ENCODE results near the gene WWOX.
A peak's percentile ranks its signal among the peaks of the same experiment; 100 is the strongest.

Gene WWOX

GRCh38 chr16:78740269-78740668, 640.8 kb downstream of the WWOX start:
- no peaks in the 10 kb centered on the region for H3K27me3 ChIP-seq (ENCODE audit: control insufficient read depth, insufficient read depth, low read length)
- H3K4me1 ChIP-seq (ENCODE audit: control insufficient read depth, insufficient read depth, low read length) = no peaks in the 10 kb centered on the region
- no peaks in the 10 kb centered on the region for H3K9me3 ChIP-seq (ENCODE audit: control insufficient read depth, low read length)
- H3K36me3 ChIP-seq (ENCODE audit: control insufficient read depth, insufficient read depth, low read length) = no peaks in the 10 kb centered on the region
- no peak overlapping the region for H3K9ac ChIP-seq (ENCODE audit: low read length)
- no peak overlapping the region for H3K4me3 ChIP-seq (ENCODE audit: low read length)

- peak overlapping the region; percentile 19 for H3K4me3 ChIP-seq (ENCODE audit: low read length)
- no peaks in the 10 kb centered on the region for H3K9me3 ChIP-seq (ENCODE audit: control insufficient read depth, low read length)
- no peak overlapping the region for H3K9ac ChIP-seq (ENCODE audit: low read length)
- no peaks in the 10 kb centered on the region for H3K36me3 ChIP-seq (ENCODE audit: control insufficient read depth, insufficient read depth, low read length)
- H3K27me3 ChIP-seq (ENCODE audit: control insufficient read depth, insufficient read depth, low read length) = no peaks in the 10 kb centered on the region
- no peaks in the 10 kb centered on the region for H3K4me1 ChIP-seq (ENCODE audit: control insufficient read depth, insufficient read depth, low read length)
Measured at GRCh38 chr16:78742501-78743283, 643.2 kb downstream of the WWOX start.

DNA sequence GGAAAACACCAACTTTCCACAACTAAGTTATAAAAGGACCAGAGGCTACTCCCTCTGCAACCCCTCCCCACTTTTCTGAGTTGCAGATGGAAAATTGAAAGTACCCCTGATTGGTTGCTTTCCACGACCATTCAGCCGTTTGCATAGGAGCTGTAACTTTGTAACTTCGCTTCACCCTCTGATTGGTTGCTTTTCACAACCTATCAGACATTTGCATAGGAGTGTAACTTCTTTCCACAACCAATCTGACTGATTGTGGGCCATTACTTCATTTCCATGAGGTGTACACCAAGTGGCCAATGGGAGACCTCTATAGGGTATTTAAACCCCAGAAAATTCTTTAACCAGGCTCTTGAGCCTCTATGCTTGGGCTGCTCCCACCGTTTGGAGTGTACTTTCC, 644.1 kb downstream of the WWOX start:
- Histone ChIP-seq H3K4me1 (ENCODE audit: control insufficient read depth, insufficient read depth, low read length) (no peaks in the 10 kb centered on the region), H3K4me3 (ENCODE audit: low read length) (no peak overlapping the region), H3K9me3 (ENCODE audit: control insufficient read depth, low read length) (no peaks in the 10 kb centered on the region), H3K36me3 (ENCODE audit: control insufficient read depth, insufficient read depth, low read length) (no peaks in the 10 kb centered on the region), H3K27me3 (ENCODE audit: control insufficient read depth, insufficient read depth, low read length) (no peaks in the 10 kb centered on the region), H3K9ac (ENCODE audit: low read length) (no peak overlapping the region)

DNA sequence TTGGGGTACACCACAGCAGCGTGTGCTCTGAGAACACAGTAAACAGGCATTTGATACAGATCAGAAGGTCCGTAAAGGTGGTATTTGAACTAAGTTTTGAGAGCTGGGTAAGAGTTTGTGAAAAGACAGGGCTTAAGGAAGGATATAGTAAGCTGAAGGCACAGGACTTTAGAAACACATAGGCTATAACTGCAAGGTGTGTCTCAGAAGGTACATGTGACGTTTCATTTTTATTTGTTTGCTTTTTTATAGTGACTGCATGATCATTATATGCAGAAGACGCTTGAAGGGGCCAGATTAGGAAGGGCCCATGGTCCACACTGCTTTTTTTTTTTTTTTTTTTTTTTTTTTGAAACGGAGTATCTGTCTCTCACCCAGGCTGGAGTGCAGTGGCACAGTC, 644.6 kb downstream of the WWOX start:
- no peak overlapping the region for H3K4me3 ChIP-seq (ENCODE audit: low read length)
- no peak overlapping the region for H3K9ac ChIP-seq (ENCODE audit: low read length)
- H3K36me3 ChIP-seq (ENCODE audit: control insufficient read depth, insufficient read depth, low read length) = no peaks in the 10 kb centered on the region
- H3K4me1 ChIP-seq (ENCODE audit: control insufficient read depth, insufficient read depth, low read length) = no peaks in the 10 kb centered on the region
- H3K27me3 ChIP-seq (ENCODE audit: control insufficient read depth, insufficient read depth, low read length) = no peaks in the 10 kb centered on the region
- H3K9me3 ChIP-seq (ENCODE audit: control insufficient read depth, low read length) = no peaks in the 10 kb centered on the region

- Histone ChIP-seq H3K27me3 (ENCODE audit: control insufficient read depth, insufficient read depth, low read length) (no peaks in the 10 kb centered on the region), H3K9me3 (ENCODE audit: control insufficient read depth, low read length) (no peaks in the 10 kb centered on the region), H3K4me3 (ENCODE audit: low read length) (no peak overlapping the region), H3K4me1 (ENCODE audit: control insufficient read depth, insufficient read depth, low read length) (no peaks in the 10 kb centered on the region), H3K36me3 (ENCODE audit: control insufficient read depth, insufficient read depth, low read length) (no peaks in the 10 kb centered on the region), H3K9ac (ENCODE audit: low read length) (no peak overlapping the region)
Measured at GRCh38 chr16:78744796-78745107, 645.3 kb downstream of the WWOX start.

GRCh38 chr16:78745108-78746019, 645.9 kb downstream of the WWOX start:
- Histone ChIP-seq H3K9ac (ENCODE audit: low read length) (no peak overlapping the region), H3K4me3 (ENCODE audit: low read length) (no peak overlapping the region), H3K4me1 (ENCODE audit: control insufficient read depth, insufficient read depth, low read length) (no peaks in the 10 kb centered on the region), H3K36me3 (ENCODE audit: control insufficient read depth, insufficient read depth, low read length) (no peaks in the 10 kb centered on the region), H3K27me3 (ENCODE audit: control insufficient read depth, insufficient read depth, low read length) (no peaks in the 10 kb centered on the region), H3K9me3 (ENCODE audit: control insufficient read depth, low read length) (no peaks in the 10 kb centered on the region)

DNA sequence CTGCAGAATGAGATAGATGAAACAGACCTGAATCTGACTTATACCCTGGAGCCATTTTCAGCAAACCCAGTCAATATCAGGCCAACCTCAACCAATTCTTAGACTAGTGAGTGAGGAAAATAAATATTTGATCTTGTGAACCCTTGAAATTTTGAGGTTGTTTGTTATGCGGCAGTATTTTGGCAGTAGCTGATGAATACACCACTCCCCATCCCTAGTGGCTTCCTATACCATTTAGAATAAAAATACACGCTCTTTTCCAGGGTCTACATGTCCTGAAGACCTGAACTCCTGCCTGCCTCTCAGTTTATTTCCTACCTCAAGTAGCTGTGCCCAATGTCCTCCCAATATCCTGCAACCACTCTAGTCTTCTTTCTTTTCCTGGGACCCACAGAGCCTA, 647.3 kb downstream of the WWOX start:
- H3K36me3 ChIP-seq (ENCODE audit: control insufficient read depth, insufficient read depth, low read length) = no peaks in the 10 kb centered on the region
- H3K4me1 ChIP-seq (ENCODE audit: control insufficient read depth, insufficient read depth, low read length) = no peaks in the 10 kb centered on the region
- no peak overlapping the region for H3K9ac ChIP-seq (ENCODE audit: low read length)
- H3K4me3 ChIP-seq (ENCODE audit: low read length) = no peak overlapping the region
- no peaks in the 10 kb centered on the region for H3K9me3 ChIP-seq (ENCODE audit: control insufficient read depth, low read length)
- H3K27me3 ChIP-seq (ENCODE audit: control insufficient read depth, insufficient read depth, low read length) = no peaks in the 10 kb centered on the region

DNA sequence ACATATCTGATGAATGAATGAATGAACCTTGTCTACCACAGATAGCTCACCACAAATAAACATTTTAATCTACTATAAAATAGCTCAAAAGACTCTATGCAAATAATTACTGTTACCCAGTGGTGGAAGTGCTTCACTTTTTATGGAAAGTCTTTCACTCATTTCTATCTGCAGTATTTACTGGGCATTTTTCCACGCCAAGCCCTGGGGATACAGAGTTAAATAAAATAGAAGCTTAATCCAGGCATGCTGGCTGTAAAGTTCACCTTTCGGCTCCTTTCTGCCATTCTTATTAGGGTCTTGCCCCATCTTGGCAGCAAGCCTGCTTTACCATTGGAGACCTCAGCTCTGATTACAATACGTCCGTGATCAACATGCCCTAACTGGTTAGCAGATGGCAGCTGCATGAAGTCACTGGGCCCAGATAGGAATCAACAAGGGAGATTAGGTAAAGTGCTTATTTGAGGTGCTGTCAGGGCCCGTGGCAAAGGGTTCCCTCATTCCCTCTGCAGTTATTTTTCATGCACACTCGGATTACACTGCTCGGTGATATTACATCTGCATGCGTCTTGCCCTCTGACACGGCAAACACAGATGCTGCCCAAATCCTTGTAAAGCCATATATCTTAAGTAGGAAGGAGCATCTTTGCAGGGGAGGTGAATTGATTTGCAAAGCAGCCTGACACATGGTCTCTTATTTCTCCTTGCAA, 648.9 kb downstream of the WWOX start:
- no peaks in the 10 kb centered on the region for H3K27me3 ChIP-seq (ENCODE audit: control insufficient read depth, insufficient read depth, low read length)
- no peaks in the 10 kb centered on the region for H3K36me3 ChIP-seq (ENCODE audit: control insufficient read depth, insufficient read depth, low read length)
- no peaks in the 10 kb centered on the region for H3K9me3 ChIP-seq (ENCODE audit: control insufficient read depth, low read length)
- H3K9ac ChIP-seq (ENCODE audit: low read length) = no peak overlapping the region
- H3K4me3 ChIP-seq (ENCODE audit: low read length) = no peak overlapping the region
- H3K4me1 ChIP-seq (ENCODE audit: control insufficient read depth, insufficient read depth, low read length) = no peaks in the 10 kb centered on the region

DNA sequence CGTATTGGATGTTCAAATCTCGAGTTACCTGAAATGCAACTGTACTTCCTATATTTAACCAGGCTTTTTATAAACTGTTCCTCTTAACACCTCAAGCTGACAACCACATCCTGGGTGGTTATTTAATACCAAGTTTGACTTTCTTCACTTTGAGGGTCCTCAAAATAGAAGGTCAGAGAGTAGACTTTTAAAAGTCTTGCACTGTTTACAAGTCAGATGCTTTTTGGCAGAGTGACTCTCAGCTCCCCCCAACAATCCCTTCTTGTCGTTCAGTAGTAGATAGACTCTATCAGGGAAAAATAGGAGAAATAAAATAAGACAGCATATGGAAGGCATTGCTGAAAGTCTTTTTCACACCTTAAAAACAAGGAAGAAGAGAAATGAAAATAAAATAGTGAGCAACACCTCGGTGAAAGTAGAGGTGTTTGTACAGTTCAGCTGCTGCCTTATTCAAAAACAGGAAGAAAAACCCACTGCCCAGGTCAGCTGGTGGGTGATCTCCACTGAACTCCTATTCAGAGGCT, 650.4 kb downstream of the WWOX start:
- H3K4me1 ChIP-seq (ENCODE audit: control insufficient read depth, insufficient read depth, low read length) = no peaks in the 10 kb centered on the region
- no peak overlapping the region for H3K4me3 ChIP-seq (ENCODE audit: low read length)
- H3K36me3 ChIP-seq (ENCODE audit: control insufficient read depth, insufficient read depth, low read length) = no peaks in the 10 kb centered on the region
- no peaks in the 10 kb centered on the region for H3K27me3 ChIP-seq (ENCODE audit: control insufficient read depth, insufficient read depth, low read length)
- H3K9me3 ChIP-seq (ENCODE audit: control insufficient read depth, low read length) = no peaks in the 10 kb centered on the region
- H3K9ac ChIP-seq (ENCODE audit: low read length) = no peak overlapping the region

DNA sequence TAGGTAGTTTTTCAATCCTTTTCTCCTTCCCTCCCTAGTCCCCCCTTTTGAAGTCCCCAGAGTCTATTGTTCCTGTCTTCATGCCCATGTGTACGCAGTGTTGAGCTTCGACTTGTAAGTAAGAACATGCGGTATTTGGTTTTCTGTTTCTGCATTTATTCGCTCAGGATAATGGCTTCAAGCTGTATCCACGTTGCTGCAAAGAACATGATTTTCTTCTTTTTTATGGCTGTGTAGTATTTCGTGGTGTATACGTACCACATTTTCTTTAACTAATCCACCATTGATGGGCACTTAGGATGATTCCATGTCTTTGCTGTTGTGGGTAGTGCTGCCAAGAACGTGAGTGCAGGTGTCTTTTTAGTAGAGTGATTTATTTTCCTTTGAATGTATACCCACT, 651.2 kb downstream of the WWOX start:
- Histone ChIP-seq H3K9me3 (ENCODE audit: control insufficient read depth, low read length) (no peaks in the 10 kb centered on the region), H3K27me3 (ENCODE audit: control insufficient read depth, insufficient read depth, low read length) (no peaks in the 10 kb centered on the region), H3K9ac (ENCODE audit: low read length) (no peak overlapping the region)

GRCh38 chr16:78751601-78752000, 652.1 kb downstream of the WWOX start:
- Histone ChIP-seq H3K4me1 (ENCODE audit: control insufficient read depth, insufficient read depth, low read length) (no peaks in the 10 kb centered on the region), H3K9me3 (ENCODE audit: control insufficient read depth, low read length) (no peaks in the 10 kb centered on the region), H3K9ac (ENCODE audit: low read length) (no peak overlapping the region), H3K27me3 (ENCODE audit: control insufficient read depth, insufficient read depth, low read length) (no peaks in the 10 kb centered on the region), H3K36me3 (ENCODE audit: control insufficient read depth, insufficient read depth, low read length) (no peaks in the 10 kb centered on the region), H3K4me3 (ENCODE audit: low read length) (no peak overlapping the region)

More for the DNA sequence above, 651.2 kb downstream of the WWOX start:
- no peaks in the 10 kb centered on the region for H3K4me1 ChIP-seq (ENCODE audit: control insufficient read depth, insufficient read depth, low read length)
- H3K4me3 ChIP-seq (ENCODE audit: low read length) = no peak overlapping the region
- H3K36me3 ChIP-seq (ENCODE audit: control insufficient read depth, insufficient read depth, low read length) = no peaks in the 10 kb centered on the region

GRCh38 chr16:78754713-78755112, 655.3 kb downstream of the WWOX start:
- Histone ChIP-seq H3K4me3 (ENCODE audit: low read length) (no peak overlapping the region), H3K27me3 (ENCODE audit: control insufficient read depth, insufficient read depth, low read length) (no peaks in the 10 kb centered on the region), H3K36me3 (ENCODE audit: control insufficient read depth, insufficient read depth, low read length) (no peaks in the 10 kb centered on the region), H3K9me3 (ENCODE audit: control insufficient read depth, low read length) (no peaks in the 10 kb centered on the region), H3K4me1 (ENCODE audit: control insufficient read depth, insufficient read depth, low read length) (no peaks in the 10 kb centered on the region), H3K9ac (ENCODE audit: low read length) (no peak overlapping the region)

Data from mucosa of stomach (tissue), 1 donor.